Sigmoid colon (tissue), 7 donors: ENCODE measurements around the gene CD300H. TPM values are rescaled to one million over a fixed set of nuclear protein-coding genes. Genes with fewer than 3 reads are reported as not detected.
"Not testable (repeated sequence)": the region's sequence is repeated elsewhere in the genome, so short reads cannot be mapped to it uniquely, and the experiment has no call there.

Experiments
- DNase-seq: peaks from one replicate; pipeline ENCODE4 v3.0.0-alpha.2; 2019
- H3K27ac ChIP-seq, 4 donors: fragments of 200-600 bp; sonication (generic); one replicate each; pipeline ENCODE4 v1.5.1; 2016 to 2019; ENCODE audit warnings: mild to moderate bottlenecking in 1 of 4
- H3K27me3 ChIP-seq, 3 donors: fragments of 200-600 bp; sonication (generic); one replicate each; pipeline ENCODE4 v1.5.1; 2019; ENCODE audit warnings: mild to moderate bottlenecking in 1 of 3
- H3K36me3 ChIP-seq, 4 donors: fragments of 200-600 bp; sonication (generic); one replicate each; pipeline ENCODE4 v1.5.1; 2016 to 2019
- H3K4me1 ChIP-seq, 4 donors: fragments of 200-600 bp; sonication (generic); one replicate each; pipeline ENCODE4 v1.5.1; 2017 to 2019
- H3K4me3 ChIP-seq, 4 donors: fragments of 200-600 bp; sonication (generic); one replicate each; pipeline ENCODE4 v1.5.1; 2017 to 2019; ENCODE audit warnings: mild to moderate bottlenecking in 2 of 4, moderate library complexity in 1 of 4
- H3K9me3 ChIP-seq, 4 donors: fragments of 200-600 bp in 3 of 4; sonication (generic) in 3 of 4; one replicate each; pipeline versions ENCODE4 v1.5.1 to v1.6.1; 2013 to 2019
- EP300 ChIP-seq, 4 donors: sonication (generic); formaldehyde crosslinking; IDR thresholded peaks; one replicate each; pipeline ENCODE4 v1.6.1; 2017; ENCODE audit warnings: antibody characterized with exemption in 4 of 4
- WGBS, 2 donors: extraction: QIAGEN DNeasy Blood & Tissue Kit; methylation state at CpG; one replicate each; pipeline ENCODE4 v1.1.7; 2013; 5-methylcytosine and 5-hydroxymethylcytosine counted together
- intact Hi-C: fragments of 100-400 bp; cut with DNase I; formaldehyde crosslinking; loops from one replicate; pipeline ENCODE4 v1.15.1; 2023
- polyA plus RNA-seq, 3 donors: library from polyadenylated mRNA; stranded (reverse); fragments of 200-250 nt; gene quantifications; one replicate each; pipeline ENCODE4 v1.2.3, GENCODE V29; 2013
- total RNA-seq, 4 donors: library from RNA; depleted of rRNA; stranded (reverse); fragments of >200 nt; gene quantifications; one replicate each; pipeline ENCODE4 v1.1.0, GENCODE V29; 2016
- TF ChIP-seq, protein P1 (sequence below), 4 experiments: fragments of 450-650 bp in 3 of 4; fragments of 200-600 bp in 1 of 4; IDR thresholded peaks; one replicate each; pipeline ENCODE4 v1.5.1; 2016 to 2019; ENCODE audit warnings: antibody characterized with exemption in 4 of 4, mild to moderate bottlenecking in 3 of 4, moderate library complexity in 2 of 4
- donor health status: healthy with polysubstance abuse.
- donor health status: Bipolar disorder and iron deficiency.
- donor health status: healthy.

Gene CD300H
- total and polyA plus RNA-seq, 7 donors, result 0.20 TPM; not detected in 6

- Histone ChIP-seq H3K27me3 (peaks cover 0 to 14% (median 0%) of the 10 kb centered on the region in 3 donors), H3K9me3 (no peaks in the 10 kb centered on the region), H3K4me1 (no peaks in the 10 kb centered on the region), H3K36me3 (no peaks in the 10 kb centered on the region), H3K4me3 (no peak overlapping the region), H3K27ac (no peak overlapping the region)
- 50 to 59% methylated on average over 3 of the region's 3 CpGs for WGBS, 2 donors
- intact Hi-C loops, result loop anchor here (10.0 kb wide), 1 partner anchor 173 kb away; the partner anchor contains the start of gene RAB37
- TF ChIP-seq, protein P1, sequence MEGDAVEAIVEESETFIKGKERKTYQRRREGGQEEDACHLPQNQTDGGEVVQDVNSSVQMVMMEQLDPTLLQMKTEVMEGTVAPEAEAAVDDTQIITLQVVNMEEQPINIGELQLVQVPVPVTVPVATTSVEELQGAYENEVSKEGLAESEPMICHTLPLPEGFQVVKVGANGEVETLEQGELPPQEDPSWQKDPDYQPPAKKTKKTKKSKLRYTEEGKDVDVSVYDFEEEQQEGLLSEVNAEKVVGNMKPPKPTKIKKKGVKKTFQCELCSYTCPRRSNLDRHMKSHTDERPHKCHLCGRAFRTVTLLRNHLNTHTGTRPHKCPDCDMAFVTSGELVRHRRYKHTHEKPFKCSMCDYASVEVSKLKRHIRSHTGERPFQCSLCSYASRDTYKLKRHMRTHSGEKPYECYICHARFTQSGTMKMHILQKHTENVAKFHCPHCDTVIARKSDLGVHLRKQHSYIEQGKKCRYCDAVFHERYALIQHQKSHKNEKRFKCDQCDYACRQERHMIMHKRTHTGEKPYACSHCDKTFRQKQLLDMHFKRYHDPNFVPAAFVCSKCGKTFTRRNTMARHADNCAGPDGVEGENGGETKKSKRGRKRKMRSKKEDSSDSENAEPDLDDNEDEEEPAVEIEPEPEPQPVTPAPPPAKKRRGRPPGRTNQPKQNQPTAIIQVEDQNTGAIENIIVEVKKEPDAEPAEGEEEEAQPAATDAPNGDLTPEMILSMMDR (IDR thresholded peaks at IDR 0.05), result no peak
- DNase-seq, result no peak
These were observed 5.7 kb downstream of the CD300H start for GRCh38 chr17:74561586-74561985.

DNA sequence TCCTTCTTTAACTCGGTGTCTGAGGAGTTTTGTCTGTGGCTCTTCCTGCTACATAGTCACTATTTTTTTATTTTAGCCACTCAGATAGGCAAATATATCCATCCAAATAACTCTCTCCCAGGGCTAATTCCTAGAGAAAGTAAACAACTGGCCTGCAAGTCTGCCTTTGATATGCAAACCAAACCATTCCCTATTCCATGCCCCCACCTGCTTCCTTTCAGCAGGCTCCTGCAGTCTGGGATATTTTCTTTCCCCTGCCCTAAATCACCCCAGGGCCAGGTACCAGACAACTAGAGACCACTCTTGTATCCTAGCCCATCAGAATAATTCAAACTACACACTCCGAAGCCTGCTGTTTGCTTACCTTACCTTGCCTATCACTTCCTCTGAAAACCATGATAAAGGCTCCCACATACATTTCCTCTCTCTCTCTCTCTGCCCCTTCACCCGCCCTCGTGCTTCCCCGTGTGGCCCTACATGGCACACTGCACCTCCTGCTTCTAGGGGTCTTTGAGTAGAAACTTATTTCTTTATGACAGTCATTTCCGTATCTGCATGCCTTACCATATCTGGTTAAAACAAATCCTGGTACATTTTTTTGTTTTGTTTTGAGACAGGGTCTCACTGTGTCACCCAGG lies 8.3 kb downstream of the CD300H start:
- Histone ChIP-seq H3K4me3 (no peak overlapping the region), H3K9me3 (no peaks in the 10 kb centered on the region), H3K4me1 (no peaks in the 10 kb centered on the region), H3K27ac (no peak overlapping the region), H3K36me3 (no peaks in the 10 kb centered on the region), H3K27me3 (peaks cover 0 to 8% (median 0%) of the 10 kb centered on the region in 3 donors)
- intact Hi-C loops, result no loop called here
- whole genome bisulfite sequencing, 2 donors, result 53 to 67% methylated on average over 6 of the region's 6 CpGs
- no peak for TF ChIP-seq EP300 (IDR thresholded peaks at IDR 0.05)
- TF ChIP-seq, protein P1 (IDR thresholded peaks at IDR 0.05), result no peak
- no peak for DNase-seq

- H3K27ac ChIP-seq, H3K27me3 ChIP-seq, intact Hi-C loops, H3K4me1 ChIP-seq, DNase-seq, H3K4me3 ChIP-seq, H3K9me3 ChIP-seq, H3K36me3 ChIP-seq: not testable (repeated sequence)
- WGBS, 2 donors, result 62 to 90% methylated on average over 4 of the region's 4 CpGs
These were observed 8.9 kb downstream of the CD300H start for GRCh38 chr17:74558402-74558801.

GRCh38 chr17:74555427-74555940 lies 11.8 kb downstream of the CD300H start:
- H3K27me3 ChIP-seq, result no peaks in the 10 kb centered on the region
- no peak for DNase-seq
- intact Hi-C loops, result no loop called here
- no peak overlapping the region for H3K4me3 ChIP-seq
- no peaks in the 10 kb centered on the region for H3K9me3 ChIP-seq
- TF ChIP-seq, protein P1 (IDR thresholded peaks at IDR 0.05), result no peak
- H3K36me3 ChIP-seq, result no peaks in the 10 kb centered on the region
- H3K4me1 ChIP-seq, result no peaks in the 10 kb centered on the region
- H3K27ac ChIP-seq, result no peak overlapping the region
- 62 to 79% methylated on average over 7 of the region's 7 CpGs for WGBS, 2 donors

- no peak overlapping the region for H3K4me3 ChIP-seq
- intact Hi-C loops, result no loop called here
- no peaks in the 10 kb centered on the region for H3K27me3 ChIP-seq
- 76 to 80% methylated on average over 6 of the region's 6 CpGs for WGBS, 2 donors
- no peaks in the 10 kb centered on the region for H3K9me3 ChIP-seq
- no peak for DNase-seq
- TF ChIP-seq, protein P1 (IDR thresholded peaks at IDR 0.05), result no peak
- no peaks in the 10 kb centered on the region for H3K4me1 ChIP-seq
- H3K36me3 ChIP-seq, result no peaks in the 10 kb centered on the region
- no peak overlapping the region for H3K27ac ChIP-seq
These were observed 12.4 kb downstream of the CD300H start for GRCh38 chr17:74554909-74555308.
